ENCODE data around the gene DOK3.

Gene DOK3

DNA sequence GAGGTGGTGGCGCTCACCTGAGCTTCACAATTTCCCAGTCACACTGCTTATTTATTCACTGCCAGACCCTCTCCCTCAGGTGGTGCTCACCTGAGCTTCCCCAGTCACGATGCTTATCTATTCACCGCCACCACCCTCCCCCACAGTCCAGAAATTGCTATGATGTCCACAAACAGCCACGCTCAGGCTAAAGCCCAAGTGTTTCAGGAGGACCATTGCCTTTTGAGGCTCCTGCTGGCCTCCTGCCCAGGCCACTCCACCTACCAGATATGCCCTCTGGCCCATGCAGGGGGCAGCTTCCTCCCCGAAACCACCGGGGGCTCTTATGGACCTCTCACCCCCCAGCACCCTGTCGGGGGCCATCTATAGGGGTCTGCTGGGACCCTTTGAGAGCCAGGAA lies 16.8 kb downstream of the DOK3 start:
- Histone ChIP-seq H4K20me1 (ENCODE audit: insufficient read depth, low read length) (peaks cover 3% of the 10 kb centered on the region; the same call in 1 of the 2 replicates), H3K4me3 (ENCODE audit: low read depth in 1 of 2, low read length in 2 of 2) (no peak overlapping the region), H3K4me1 (ENCODE audit: insufficient read depth, low read length) (peaks cover 16% of the 10 kb centered on the region), H3K79me2 (ENCODE audit: insufficient read depth, low read length) (no peaks in the 10 kb centered on the region), H3K9ac (ENCODE audit: low read depth, low read length) (no peak overlapping the region), H3K27ac (ENCODE audit: low read length) (no peak overlapping the region), H3K36me3 (ENCODE audit: insufficient read depth, low read length) (no peaks in the 10 kb centered on the region), H3K27me3 (ENCODE audit: insufficient read depth, low read length, poor library complexity) (no peaks in the 10 kb centered on the region), H3K9me3 (ENCODE audit: insufficient read depth, low read length, severe bottlenecking) (no peaks in the 10 kb centered on the region), H3K4me2 (ENCODE audit: insufficient read depth, low read length) (no peak overlapping the region), H2AFZ (ENCODE audit: low read depth, low read length) (no peak overlapping the region)
- ATAC-seq (ENCODE audit: insufficient read depth, low read depth) (no peak), DNase-seq (no peak)
- no peak for TF ChIP-seq EZH2 (IDR thresholded peaks at IDR 0.05; ENCODE audit: borderline replicate concordance, low read depth, low read length, severe bottlenecking)
- TF ChIP-seq, protein P1, sequence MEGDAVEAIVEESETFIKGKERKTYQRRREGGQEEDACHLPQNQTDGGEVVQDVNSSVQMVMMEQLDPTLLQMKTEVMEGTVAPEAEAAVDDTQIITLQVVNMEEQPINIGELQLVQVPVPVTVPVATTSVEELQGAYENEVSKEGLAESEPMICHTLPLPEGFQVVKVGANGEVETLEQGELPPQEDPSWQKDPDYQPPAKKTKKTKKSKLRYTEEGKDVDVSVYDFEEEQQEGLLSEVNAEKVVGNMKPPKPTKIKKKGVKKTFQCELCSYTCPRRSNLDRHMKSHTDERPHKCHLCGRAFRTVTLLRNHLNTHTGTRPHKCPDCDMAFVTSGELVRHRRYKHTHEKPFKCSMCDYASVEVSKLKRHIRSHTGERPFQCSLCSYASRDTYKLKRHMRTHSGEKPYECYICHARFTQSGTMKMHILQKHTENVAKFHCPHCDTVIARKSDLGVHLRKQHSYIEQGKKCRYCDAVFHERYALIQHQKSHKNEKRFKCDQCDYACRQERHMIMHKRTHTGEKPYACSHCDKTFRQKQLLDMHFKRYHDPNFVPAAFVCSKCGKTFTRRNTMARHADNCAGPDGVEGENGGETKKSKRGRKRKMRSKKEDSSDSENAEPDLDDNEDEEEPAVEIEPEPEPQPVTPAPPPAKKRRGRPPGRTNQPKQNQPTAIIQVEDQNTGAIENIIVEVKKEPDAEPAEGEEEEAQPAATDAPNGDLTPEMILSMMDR (IDR thresholded peaks at IDR 0.05; ENCODE audit: borderline replicate concordance, extremely low read depth, low read length, poor library complexity, severe bottlenecking), result no peak

DNA sequence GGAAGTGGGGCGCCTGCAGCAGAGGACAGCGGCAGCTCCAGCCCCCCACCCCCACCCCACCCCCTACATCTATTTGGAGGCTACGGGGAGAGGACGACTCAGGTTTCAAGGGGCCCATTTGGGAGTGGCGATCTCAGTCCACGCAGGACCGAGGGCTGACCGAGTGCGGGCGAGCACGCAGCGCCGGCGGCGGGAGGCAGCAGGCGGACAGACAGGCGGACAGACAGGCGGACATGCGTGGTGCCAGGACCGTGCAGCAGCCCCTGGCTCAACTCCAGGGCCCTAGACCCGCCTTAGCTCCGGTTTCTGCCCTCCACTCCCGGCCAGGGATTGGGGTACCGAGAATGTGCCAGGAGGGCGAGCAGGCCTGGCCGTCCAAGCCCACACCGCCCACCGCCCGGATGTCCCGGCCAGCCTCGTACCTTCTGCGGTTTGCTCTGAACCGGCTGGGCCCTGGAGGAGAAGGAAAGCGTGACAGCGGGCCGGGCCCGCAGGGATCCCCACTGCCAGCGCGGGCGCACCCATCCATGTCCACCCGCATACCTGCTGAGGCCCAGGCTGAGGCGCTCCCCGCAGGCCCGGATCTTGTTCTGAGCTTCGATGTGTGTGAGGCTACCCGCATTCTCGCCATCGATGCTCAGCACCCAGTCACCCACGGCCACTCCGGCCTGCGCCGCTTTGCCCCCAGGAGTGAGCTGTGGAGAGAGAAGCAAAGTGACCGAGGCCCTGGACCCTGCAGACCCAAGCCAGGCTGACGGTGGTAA lies 17.5 kb downstream of the DOK3 start:
- peaks cover 11% of the 10 kb centered on the region for H3K4me1 ChIP-seq (ENCODE audit: insufficient read depth, low read length)
- H3K27me3 ChIP-seq (ENCODE audit: insufficient read depth, low read length, poor library complexity), result no peaks in the 10 kb centered on the region
- H4K20me1 ChIP-seq (ENCODE audit: insufficient read depth, low read length), result peaks cover 3% of the 10 kb centered on the region; the same call in 1 of the 2 replicates
- no peaks in the 10 kb centered on the region for H3K36me3 ChIP-seq (ENCODE audit: insufficient read depth, low read length)
- H3K27ac ChIP-seq (ENCODE audit: low read length), result no peak overlapping the region
- ATAC-seq (ENCODE audit: insufficient read depth, low read depth), result no peak
- no peak overlapping the region for H3K4me3 ChIP-seq (ENCODE audit: low read depth in 1 of 2, low read length in 2 of 2)
- no peak for TF ChIP-seq EZH2 (IDR thresholded peaks at IDR 0.05; ENCODE audit: borderline replicate concordance, low read depth, low read length, severe bottlenecking)
- TF ChIP-seq, protein P1 (IDR thresholded peaks at IDR 0.05; ENCODE audit: borderline replicate concordance, extremely low read depth, low read length, poor library complexity, severe bottlenecking), result no peak
- no peak overlapping the region for H2AFZ ChIP-seq (ENCODE audit: low read depth, low read length)
- no peaks in the 10 kb centered on the region for H3K9me3 ChIP-seq (ENCODE audit: insufficient read depth, low read length, severe bottlenecking)
- H3K79me2 ChIP-seq (ENCODE audit: insufficient read depth, low read length), result no peaks in the 10 kb centered on the region
- no peak overlapping the region for H3K4me2 ChIP-seq (ENCODE audit: insufficient read depth, low read length)
- no peak for DNase-seq
- H3K9ac ChIP-seq (ENCODE audit: low read depth, low read length), result no peak overlapping the region

DNA sequence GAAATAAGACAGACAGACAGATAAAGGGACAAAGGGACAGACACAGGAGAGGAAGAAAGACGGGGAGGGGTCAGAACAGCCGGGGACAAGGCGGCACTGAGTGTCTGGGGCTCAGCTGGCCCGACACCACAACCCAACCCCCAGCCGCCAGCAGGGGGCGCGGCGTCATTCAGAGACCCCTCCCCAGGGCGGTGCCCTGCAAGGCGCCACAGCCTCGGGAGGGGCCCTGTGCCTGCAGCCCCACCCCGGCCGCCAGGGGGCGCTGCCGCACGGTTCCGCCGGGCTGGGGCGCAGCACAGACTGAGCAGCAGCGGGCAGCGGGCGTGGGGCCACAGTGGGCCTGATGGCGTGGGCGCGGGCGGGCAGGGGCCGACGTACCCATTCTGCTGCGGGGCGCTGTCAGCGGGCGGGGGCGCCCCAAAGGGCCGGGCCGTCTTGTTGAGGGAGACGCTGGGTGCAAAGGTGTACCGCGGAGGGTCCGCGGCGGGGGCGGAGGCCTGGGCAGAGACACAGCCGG lies 18.1 kb downstream of the DOK3 start:
- TF ChIP-seq, protein P1 (IDR thresholded peaks at IDR 0.05; ENCODE audit: borderline replicate concordance, extremely low read depth, low read length, poor library complexity, severe bottlenecking), result peak; percentile 56
- TF ChIP-seq EZH2 (IDR thresholded peaks at IDR 0.05; ENCODE audit: borderline replicate concordance, low read depth, low read length, severe bottlenecking), result no peak
- peak; percentile 51 for ATAC-seq (ENCODE audit: insufficient read depth, low read depth)
- no peaks in the 10 kb centered on the region for H3K36me3 ChIP-seq (ENCODE audit: insufficient read depth, low read length)

More for the DNA sequence above, 18.1 kb downstream of the DOK3 start:
- Histone ChIP-seq H3K79me2 (ENCODE audit: insufficient read depth, low read length) (no peaks in the 10 kb centered on the region), H3K9me3 (ENCODE audit: insufficient read depth, low read length, severe bottlenecking) (no peaks in the 10 kb centered on the region), H2AFZ (ENCODE audit: low read depth, low read length) (no peak overlapping the region), H3K4me2 (ENCODE audit: insufficient read depth, low read length) (no peak overlapping the region), H3K4me1 (ENCODE audit: insufficient read depth, low read length) (peaks cover 4% of the 10 kb centered on the region), H3K27ac (ENCODE audit: low read length) (no peak overlapping the region), H3K4me3 (ENCODE audit: low read depth in 1 of 2, low read length in 2 of 2) (no peak overlapping the region), H3K9ac (ENCODE audit: low read depth, low read length) (no peak overlapping the region), H3K27me3 (ENCODE audit: insufficient read depth, low read length, poor library complexity) (no peaks in the 10 kb centered on the region), H4K20me1 (ENCODE audit: insufficient read depth, low read length) (peaks cover 3% of the 10 kb centered on the region; the same call in 1 of the 2 replicates)
- DNase-seq, result peak; percentile 44

Data from DND-41 (cell line).